ENCODE data around the gene GUCA2B. TPM values are rescaled to one million over a fixed set of nuclear protein-coding genes. Genes with fewer than 3 reads are reported as not detected.

GUCA2B gene
- polyA plus RNA-seq, 1 donor (not counting 4 experiments of a cell fraction or from before 2014, with no cell fraction given) = not detected

DNA sequence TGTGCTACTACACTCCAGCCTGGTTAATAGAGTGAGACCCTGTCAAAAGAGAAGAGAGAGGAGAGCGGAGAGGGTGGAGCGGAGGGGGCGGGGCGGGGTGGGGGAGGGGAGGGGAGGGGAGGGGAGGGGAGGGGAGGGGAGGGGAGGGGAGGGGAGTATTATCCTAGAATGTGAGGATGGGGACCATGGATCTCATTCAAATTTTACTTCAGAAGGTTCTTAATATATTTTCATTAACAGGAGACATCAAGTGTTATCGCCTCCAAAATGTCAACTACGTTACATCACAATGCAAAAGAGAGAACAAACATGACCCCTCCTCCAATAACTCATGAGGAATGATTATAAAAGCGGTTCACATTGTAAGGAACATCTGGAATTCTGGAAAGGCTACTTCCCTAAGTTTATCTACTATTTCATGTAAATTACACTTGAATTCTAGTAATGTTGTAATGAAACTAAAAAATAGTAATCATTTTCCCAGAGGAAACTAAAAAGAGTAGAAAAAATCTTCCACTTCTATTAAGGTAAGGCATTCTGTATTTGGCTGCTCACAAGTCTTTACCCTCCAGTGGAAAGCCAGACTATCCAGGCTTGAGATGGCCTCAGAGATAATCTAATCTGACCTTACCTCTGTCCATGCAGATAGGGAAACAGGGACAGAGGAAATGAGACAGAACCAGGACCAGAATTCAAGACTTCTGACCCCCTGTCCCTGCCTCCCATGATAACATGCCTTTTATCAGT is 30.2 kb downstream of the GUCA2B start:
- no peaks in the 10 kb centered on the region for H3K9me3 ChIP-seq (ENCODE audit: control insufficient read depth, low read depth, low read length)
- no peak overlapping the region for H2AFZ ChIP-seq (ENCODE audit: control insufficient read depth, low read length)
- H3K27me3 ChIP-seq (ENCODE audit: control insufficient read depth, extremely low read depth, insufficient read depth, low read length) = no peaks in the 10 kb centered on the region
- no peak overlapping the region for H3K4me2 ChIP-seq (ENCODE audit: control insufficient read depth, extremely low read depth, insufficient read depth, low read depth, low read length)
- H3K4me1 ChIP-seq (ENCODE audit: control insufficient read depth, extremely low read depth, insufficient read depth, low read length) = no peaks in the 10 kb centered on the region
- H3K9ac ChIP-seq (ENCODE audit: control insufficient read depth, extremely low read depth, insufficient read depth, low read length) = no peak overlapping the region
- FAIRE-seq (no peak), DNase-seq (ENCODE audit: low read depth, low spot score) (no peak)
- TF ChIP-seq EZH2 (IDR thresholded peaks at IDR 0.05; ENCODE audit: low read length) = no peak
- TF ChIP-seq, protein P1, sequence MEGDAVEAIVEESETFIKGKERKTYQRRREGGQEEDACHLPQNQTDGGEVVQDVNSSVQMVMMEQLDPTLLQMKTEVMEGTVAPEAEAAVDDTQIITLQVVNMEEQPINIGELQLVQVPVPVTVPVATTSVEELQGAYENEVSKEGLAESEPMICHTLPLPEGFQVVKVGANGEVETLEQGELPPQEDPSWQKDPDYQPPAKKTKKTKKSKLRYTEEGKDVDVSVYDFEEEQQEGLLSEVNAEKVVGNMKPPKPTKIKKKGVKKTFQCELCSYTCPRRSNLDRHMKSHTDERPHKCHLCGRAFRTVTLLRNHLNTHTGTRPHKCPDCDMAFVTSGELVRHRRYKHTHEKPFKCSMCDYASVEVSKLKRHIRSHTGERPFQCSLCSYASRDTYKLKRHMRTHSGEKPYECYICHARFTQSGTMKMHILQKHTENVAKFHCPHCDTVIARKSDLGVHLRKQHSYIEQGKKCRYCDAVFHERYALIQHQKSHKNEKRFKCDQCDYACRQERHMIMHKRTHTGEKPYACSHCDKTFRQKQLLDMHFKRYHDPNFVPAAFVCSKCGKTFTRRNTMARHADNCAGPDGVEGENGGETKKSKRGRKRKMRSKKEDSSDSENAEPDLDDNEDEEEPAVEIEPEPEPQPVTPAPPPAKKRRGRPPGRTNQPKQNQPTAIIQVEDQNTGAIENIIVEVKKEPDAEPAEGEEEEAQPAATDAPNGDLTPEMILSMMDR (optimal IDR thresholded peaks at IDR 0.05 in 1 of 3, IDR thresholded peaks at IDR 0.05 in 1 of 3, conservative IDR thresholded peaks at IDR 0.05 in 1 of 3; ENCODE audit: extremely low read depth in 1 of 3, insufficient read depth in 2 of 3, low read length in 3 of 3) = no peak
- H3K36me3 ChIP-seq (ENCODE audit: control insufficient read depth in 2 of 2, extremely low read depth in 1 of 2, insufficient read depth in 2 of 2, low read length in 2 of 2) = peaks cover 10 to 19% of the 10 kb centered on the region in 2 experiments
- H3K79me2 ChIP-seq (ENCODE audit: control insufficient read depth, insufficient read depth, low read length) = no peaks in the 10 kb centered on the region
- H3K27ac ChIP-seq (ENCODE audit: control insufficient read depth, insufficient read depth, low read length) = no peak overlapping the region
- H3K9me1 ChIP-seq (ENCODE audit: control insufficient read depth, extremely low read depth, insufficient read depth, low read length) = no peaks in the 10 kb centered on the region
- dilution Hi-C loops (cut with MboI; ENCODE audit: extremely low pct_ligation_motif_present, low sequenced_read_pairs) = no loop called here
- H3K4me3 ChIP-seq (ENCODE audit: control insufficient read depth in 2 of 3, extremely low read depth in 1 of 3, insufficient read depth in 2 of 3, low read depth in 1 of 3, low read length in 3 of 3) = no peak overlapping the region
- H4K20me1 ChIP-seq (ENCODE audit: control insufficient read depth, extremely low read depth, insufficient read depth, low read length) = no peaks in the 10 kb centered on the region

DNA sequence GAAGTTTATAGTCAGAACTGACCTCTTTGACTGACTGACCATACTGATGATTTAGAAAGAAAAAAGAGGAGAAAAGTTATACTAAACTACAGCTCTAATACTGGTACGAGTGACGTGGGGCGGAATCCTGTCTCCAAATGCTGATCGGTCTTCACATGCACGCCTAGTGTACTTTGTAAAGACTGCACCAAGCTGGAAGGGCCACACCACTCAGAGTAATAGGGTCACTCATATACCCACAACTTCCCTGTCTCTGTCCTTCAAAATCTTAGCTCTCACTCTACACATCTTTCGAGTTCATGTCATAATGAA is 30.7 kb downstream of the GUCA2B start:
- TF ChIP-seq, protein P1 (optimal IDR thresholded peaks at IDR 0.05 in 1 of 3, IDR thresholded peaks at IDR 0.05 in 1 of 3, conservative IDR thresholded peaks at IDR 0.05 in 1 of 3; ENCODE audit: extremely low read depth in 1 of 3, insufficient read depth in 2 of 3, low read length in 3 of 3) = no peak
- TF ChIP-seq EZH2 (IDR thresholded peaks at IDR 0.05; ENCODE audit: low read length) = no peak
- Histone ChIP-seq H3K9me3 (ENCODE audit: control insufficient read depth, low read depth, low read length) (no peaks in the 10 kb centered on the region), H3K27me3 (ENCODE audit: control insufficient read depth, extremely low read depth, insufficient read depth, low read length) (no peaks in the 10 kb centered on the region), H3K9me1 (ENCODE audit: control insufficient read depth, extremely low read depth, insufficient read depth, low read length) (no peaks in the 10 kb centered on the region), H3K4me1 (ENCODE audit: control insufficient read depth, extremely low read depth, insufficient read depth, low read length) (no peaks in the 10 kb centered on the region), H3K9ac (ENCODE audit: control insufficient read depth, extremely low read depth, insufficient read depth, low read length) (no peak overlapping the region), H4K20me1 (ENCODE audit: control insufficient read depth, extremely low read depth, insufficient read depth, low read length) (no peaks in the 10 kb centered on the region), H3K4me2 (ENCODE audit: control insufficient read depth, extremely low read depth, insufficient read depth, low read depth, low read length) (no peak overlapping the region), H3K79me2 (ENCODE audit: control insufficient read depth, insufficient read depth, low read length) (no peaks in the 10 kb centered on the region), H2AFZ (ENCODE audit: control insufficient read depth, low read length) (no peak overlapping the region), H3K4me3 (ENCODE audit: control insufficient read depth in 2 of 3, extremely low read depth in 1 of 3, insufficient read depth in 2 of 3, low read depth in 1 of 3, low read length in 3 of 3) (no peak overlapping the region), H3K27ac (ENCODE audit: control insufficient read depth, insufficient read depth, low read length) (no peak overlapping the region), H3K36me3 (ENCODE audit: control insufficient read depth in 2 of 2, extremely low read depth in 1 of 2, insufficient read depth in 2 of 2, low read length in 2 of 2) (peaks cover 13 to 19% of the 10 kb centered on the region in 2 experiments)
- DNase-seq (ENCODE audit: low read depth, low spot score) (no peak), FAIRE-seq (no peak)
- dilution Hi-C loops (cut with MboI; ENCODE audit: extremely low pct_ligation_motif_present, low sequenced_read_pairs) = no loop called here

All from keratinocyte (primary cell).